ENCODE results near the gene TAGLN2.

TAGLN2 gene

GRCh38 chr1:159941141-159941540 is 15.8 kb upstream of the TAGLN2 start:
- Histone ChIP-seq H3K27ac (ENCODE audit: low read depth, low read length, severe bottlenecking) (peak overlapping the region; percentile 17), H3K9me3 (ENCODE audit: control insufficient read depth, low read length) (no peaks in the 10 kb centered on the region), H3K4me3 (ENCODE audit: extremely low read depth, insufficient read depth, low read length, poor library complexity, severe bottlenecking) (no peak overlapping the region), H3K36me3 (ENCODE audit: control insufficient read depth, insufficient read depth, low read length) (peaks cover 3% of the 10 kb centered on the region), H3K4me1 (ENCODE audit: control insufficient read depth, insufficient read depth, low read length, poor library complexity, severe bottlenecking) (peaks cover 24% of the 10 kb centered on the region)
- WGBS, 2 experiments (ENCODE audit: insufficient coverage in 2 of 2): 44 to 47% methylated on average over 4 to 5 of the region's 5 CpGs

- WGBS, 2 experiments (ENCODE audit: insufficient coverage in 2 of 2): 93 to 96% methylated on average over 6 to 9 of the region's 11 CpGs
- Histone ChIP-seq H3K36me3 (ENCODE audit: control insufficient read depth, insufficient read depth, low read length) (peaks cover 3% of the 10 kb centered on the region), H3K4me3 (ENCODE audit: extremely low read depth, insufficient read depth, low read length, poor library complexity, severe bottlenecking) (no peak overlapping the region), H3K27ac (ENCODE audit: low read depth, low read length, severe bottlenecking) (no peak overlapping the region), H3K9me3 (ENCODE audit: control insufficient read depth, low read length) (no peaks in the 10 kb centered on the region), H3K4me1 (ENCODE audit: control insufficient read depth, insufficient read depth, low read length, poor library complexity, severe bottlenecking) (peaks cover 23% of the 10 kb centered on the region)
Measured at GRCh38 chr1:159940006-159940620, 14.8 kb upstream of the TAGLN2 start.

- WGBS, 2 experiments (ENCODE audit: insufficient coverage in 2 of 2): 83% methylated on average over 1 of the region's 3 CpGs; no CpG with 5 or more reads in 1 of the 2 experiments
- Histone ChIP-seq H3K9me3 (ENCODE audit: control insufficient read depth, low read length) (no peaks in the 10 kb centered on the region), H3K36me3 (ENCODE audit: control insufficient read depth, insufficient read depth, low read length) (peaks cover 3% of the 10 kb centered on the region), H3K4me3 (ENCODE audit: extremely low read depth, insufficient read depth, low read length, poor library complexity, severe bottlenecking) (no peak overlapping the region), H3K27ac (ENCODE audit: low read depth, low read length, severe bottlenecking) (no peak overlapping the region), H3K4me1 (ENCODE audit: control insufficient read depth, insufficient read depth, low read length, poor library complexity, severe bottlenecking) (peaks cover 18% of the 10 kb centered on the region)
Measured at GRCh38 chr1:159939678-159940002, 14.3 kb upstream of the TAGLN2 start.

DNA sequence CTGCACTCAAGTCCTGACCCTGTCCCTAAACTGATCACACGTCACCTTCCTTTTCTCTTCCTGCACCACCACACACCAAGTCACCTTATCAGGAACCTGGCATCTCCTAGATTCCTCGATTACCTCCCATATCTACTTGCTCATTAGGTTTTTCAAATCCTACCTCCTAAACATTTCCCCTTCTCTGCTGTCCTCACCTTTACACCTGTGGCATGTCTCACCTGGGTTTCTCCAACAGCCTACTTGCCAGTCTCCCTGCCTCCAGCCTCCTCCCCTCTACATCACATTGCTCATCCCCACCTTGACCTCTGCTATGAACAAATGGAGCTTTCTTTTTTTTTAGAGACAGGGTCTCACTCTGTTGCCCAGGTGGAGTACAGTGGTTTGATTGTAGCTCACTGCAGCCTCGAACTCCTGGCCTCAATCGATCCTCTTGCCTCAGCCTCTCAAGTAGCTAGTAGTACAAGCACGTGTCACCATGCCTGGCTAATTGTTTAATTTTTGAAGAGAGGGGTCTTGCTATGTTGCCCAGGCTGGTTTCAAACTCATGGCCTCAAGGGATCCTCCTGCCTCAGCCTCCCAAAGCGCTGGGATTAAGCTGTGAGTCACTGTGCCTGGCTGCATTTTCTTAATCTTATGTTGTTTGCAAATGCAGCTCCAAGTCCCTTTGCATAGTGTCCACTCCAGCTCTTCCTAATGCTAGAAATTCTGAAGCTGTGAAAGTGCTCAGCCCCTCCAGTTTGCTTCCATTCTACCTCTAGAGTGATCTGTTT is 13.8 kb upstream of the TAGLN2 start:
- WGBS, 2 experiments (ENCODE audit: insufficient coverage in 2 of 2): 90 to 93% methylated on average over 2 to 4 of the region's 6 CpGs
- no peak overlapping the region for H3K27ac ChIP-seq (ENCODE audit: low read depth, low read length, severe bottlenecking)
- H3K9me3 ChIP-seq (ENCODE audit: control insufficient read depth, low read length): no peaks in the 10 kb centered on the region
- peaks cover 17% of the 10 kb centered on the region for H3K4me1 ChIP-seq (ENCODE audit: control insufficient read depth, insufficient read depth, low read length, poor library complexity, severe bottlenecking)
- H3K36me3 ChIP-seq (ENCODE audit: control insufficient read depth, insufficient read depth, low read length): peaks cover 3% of the 10 kb centered on the region
- no peak overlapping the region for H3K4me3 ChIP-seq (ENCODE audit: extremely low read depth, insufficient read depth, low read length, poor library complexity, severe bottlenecking)

- 87 to 90% methylated on average over 6 of the region's 7 CpGs for WGBS, 2 experiments (ENCODE audit: insufficient coverage in 2 of 2)
- Histone ChIP-seq H3K36me3 (ENCODE audit: control insufficient read depth, insufficient read depth, low read length) (peaks cover 3% of the 10 kb centered on the region), H3K27ac (ENCODE audit: low read depth, low read length, severe bottlenecking) (no peak overlapping the region), H3K4me3 (ENCODE audit: extremely low read depth, insufficient read depth, low read length, poor library complexity, severe bottlenecking) (no peak overlapping the region), H3K4me1 (ENCODE audit: control insufficient read depth, insufficient read depth, low read length, poor library complexity, severe bottlenecking) (peaks cover 17% of the 10 kb centered on the region), H3K9me3 (ENCODE audit: control insufficient read depth, low read length) (no peaks in the 10 kb centered on the region)
Measured at GRCh38 chr1:159938211-159938852, 13.0 kb upstream of the TAGLN2 start.

- Histone ChIP-seq H3K4me3 (ENCODE audit: extremely low read depth, insufficient read depth, low read length, poor library complexity, severe bottlenecking) (no peak overlapping the region), H3K4me1 (ENCODE audit: control insufficient read depth, insufficient read depth, low read length, poor library complexity, severe bottlenecking) (peaks cover 17% of the 10 kb centered on the region), H3K9me3 (ENCODE audit: control insufficient read depth, low read length) (no peaks in the 10 kb centered on the region), H3K27ac (ENCODE audit: low read depth, low read length, severe bottlenecking) (no peak overlapping the region), H3K36me3 (ENCODE audit: control insufficient read depth, insufficient read depth, low read length) (peaks cover 3% of the 10 kb centered on the region)
- 50 to 64% methylated on average over 3 to 4 of the region's 4 CpGs for WGBS, 2 experiments (ENCODE audit: insufficient coverage in 2 of 2)
Measured at GRCh38 chr1:159937054-159937750, 11.9 kb upstream of the TAGLN2 start.

GRCh38 chr1:159936273-159936904 is 11.1 kb upstream of the TAGLN2 start:
- H3K36me3 ChIP-seq (ENCODE audit: control insufficient read depth, insufficient read depth, low read length): peaks cover 3% of the 10 kb centered on the region
- peaks cover 13% of the 10 kb centered on the region for H3K4me1 ChIP-seq (ENCODE audit: control insufficient read depth, insufficient read depth, low read length, poor library complexity, severe bottlenecking)
- no peaks in the 10 kb centered on the region for H3K9me3 ChIP-seq (ENCODE audit: control insufficient read depth, low read length)
- no peak overlapping the region for H3K4me3 ChIP-seq (ENCODE audit: extremely low read depth, insufficient read depth, low read length, poor library complexity, severe bottlenecking)
- WGBS, 2 experiments (ENCODE audit: insufficient coverage in 2 of 2): 43 to 45% methylated on average over 8 to 16 of the region's 16 CpGs
- H3K27ac ChIP-seq (ENCODE audit: low read depth, low read length, severe bottlenecking): no peak overlapping the region

DNA sequence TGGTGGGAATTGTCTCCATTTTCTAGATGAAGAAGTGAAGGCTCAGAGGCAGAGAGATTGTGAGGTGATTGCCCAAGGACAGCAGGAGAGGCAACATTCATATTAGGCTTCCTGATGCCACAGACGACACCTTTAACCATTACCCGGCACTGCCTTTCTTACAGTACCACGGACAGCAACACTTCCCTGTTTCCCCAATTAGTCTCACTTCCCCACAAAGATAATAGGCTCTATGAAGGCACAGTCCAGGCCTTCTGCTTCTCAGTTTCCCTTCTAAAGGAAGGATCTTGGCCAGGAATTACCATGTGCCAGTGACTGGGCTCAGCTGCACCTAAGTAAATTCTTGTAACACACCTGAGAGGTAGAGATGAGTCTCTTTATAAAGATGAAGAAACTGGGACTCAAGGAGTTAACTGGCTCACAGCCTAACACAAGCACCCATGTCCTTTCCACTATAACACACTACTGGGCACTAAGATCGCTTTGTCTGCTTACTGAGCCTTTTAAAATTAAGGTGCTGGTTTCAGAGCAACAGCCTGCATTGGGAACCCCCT is 10.5 kb upstream of the TAGLN2 start:
- H3K9me3 ChIP-seq (ENCODE audit: control insufficient read depth, low read length): no peaks in the 10 kb centered on the region
- peaks cover 3% of the 10 kb centered on the region for H3K36me3 ChIP-seq (ENCODE audit: control insufficient read depth, insufficient read depth, low read length)
- peaks cover 7% of the 10 kb centered on the region for H3K4me1 ChIP-seq (ENCODE audit: control insufficient read depth, insufficient read depth, low read length, poor library complexity, severe bottlenecking)
- 83 to 87% methylated on average over 3 to 4 of the region's 4 CpGs for WGBS, 2 experiments (ENCODE audit: insufficient coverage in 2 of 2)
- H3K27ac ChIP-seq (ENCODE audit: low read depth, low read length, severe bottlenecking): no peak overlapping the region
- no peak overlapping the region for H3K4me3 ChIP-seq (ENCODE audit: extremely low read depth, insufficient read depth, low read length, poor library complexity, severe bottlenecking)

GRCh38 chr1:159935305-159935704 is 10.0 kb upstream of the TAGLN2 start:
- Histone ChIP-seq H3K4me1 (ENCODE audit: control insufficient read depth, insufficient read depth, low read length, poor library complexity, severe bottlenecking) (peaks cover 6% of the 10 kb centered on the region), H3K4me3 (ENCODE audit: extremely low read depth, insufficient read depth, low read length, poor library complexity, severe bottlenecking) (no peak overlapping the region), H3K27ac (ENCODE audit: low read depth, low read length, severe bottlenecking) (no peak overlapping the region), H3K36me3 (ENCODE audit: control insufficient read depth, insufficient read depth, low read length) (peaks cover 3% of the 10 kb centered on the region), H3K9me3 (ENCODE audit: control insufficient read depth, low read length) (no peaks in the 10 kb centered on the region)
- WGBS, 2 experiments (ENCODE audit: insufficient coverage in 2 of 2): 93 to 95% methylated on average over 10 to 11 of the region's 11 CpGs
